Measurements from ENCODE around the gene CCDC63. TPM values are rescaled to one million over a fixed set of nuclear protein-coding genes. Genes with fewer than 3 reads are reported as not detected.
"Not testable (repeated sequence)": the region's sequence is repeated elsewhere in the genome, so short reads cannot be mapped to it uniquely, and the experiment has no call there.

The CCDC63 gene
- total RNA-seq, 1 donor from 2014 or later = not detected

GRCh38 chr12:110943373-110943772 lies 96.6 kb downstream of the CCDC63 start:
- ATAC-seq (no peak), DNase-seq (ENCODE audit: low spot score) (no peak)

DNA sequence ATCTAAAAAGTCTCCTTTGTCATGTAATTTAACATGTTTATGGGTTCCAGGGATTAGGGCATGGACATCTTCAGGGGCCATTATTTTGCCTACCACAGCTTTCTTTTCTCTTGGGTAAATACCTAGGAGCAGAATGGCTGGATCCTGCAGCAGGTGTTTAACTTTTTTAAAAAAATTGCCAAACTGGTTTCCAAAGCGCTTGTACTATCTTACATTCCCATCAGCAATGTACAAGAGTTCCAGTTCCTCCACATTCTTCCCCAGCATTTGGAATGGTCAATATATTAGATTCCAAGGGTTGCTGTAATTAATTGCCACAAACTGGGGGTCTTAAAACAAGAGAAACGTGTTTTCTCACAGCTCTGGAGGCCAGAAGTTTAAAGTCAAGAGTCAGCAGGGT lies 101.3 kb downstream of the CCDC63 start:
- DNase-seq (ENCODE audit: low spot score) (no peak), ATAC-seq (no peak)

DNA sequence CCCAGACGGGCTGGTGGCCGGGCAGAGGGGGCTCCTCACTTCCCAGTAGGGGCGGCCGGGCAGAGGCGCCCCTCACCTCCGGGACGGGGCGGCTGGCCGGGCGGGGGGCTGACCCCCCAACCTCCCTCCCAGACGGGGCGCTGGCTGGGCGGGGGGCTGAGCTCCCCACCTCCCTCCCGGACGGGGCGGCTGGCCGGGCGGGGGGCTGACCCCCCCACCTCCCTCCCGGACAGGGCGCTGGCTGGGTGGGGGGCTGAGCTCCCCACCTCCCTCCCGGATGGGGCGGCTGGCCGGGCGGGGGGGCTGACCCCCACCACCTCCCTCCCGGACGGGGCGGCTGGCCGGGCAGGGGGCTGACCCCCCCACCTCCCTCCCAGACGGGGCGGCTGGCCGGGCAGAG lies 103.7 kb downstream of the CCDC63 start:
- not testable (repeated sequence) for ATAC-seq; DNase-seq (ENCODE audit: low spot score)

- not testable (repeated sequence) for DNase-seq (ENCODE audit: low spot score); ATAC-seq
Measured at GRCh38 chr12:110950867-110951266, 104.1 kb downstream of the CCDC63 start.

Other genes starting within 250 kb of the CCDC63 start
- 14.8 TPM for gene TCTN1, start 232.9 kb upstream of the CCDC63 start, total RNA-seq
- 1.5 TPM for gene HVCN1, start 157.9 kb upstream of the CCDC63 start, total RNA-seq
- 42.8 TPM for gene PPP1CC, start 104.1 kb upstream of the CCDC63 start, total RNA-seq
- not detected for gene MYL2, start 73.6 kb downstream of the CCDC63 start, total RNA-seq
- gene CUX2, start 187.2 kb downstream of the CCDC63 start, total RNA-seq = 43.2 TPM